K562 (cell line): ENCODE data around the gene TAF5L. TPM values are rescaled to one million over a fixed set of nuclear protein-coding genes. Genes with fewer than 3 reads are reported as not detected.

Source experiments
- EP400 ChIP-seq: fragments of 450-650 bp; IDR thresholded peaks from 2 replicates; pipeline ENCODE4 v1.6.1; 2017; ENCODE audit warnings: antibody characterized with exemption, mild to moderate bottlenecking, moderate library complexity
- HCFC1 ChIP-seq: IDR thresholded peaks from 2 replicates; pipeline ENCODE4 v1.6.1; 2012; ENCODE audit warnings: low read depth, low read length, improper control_type of control experiment
- HES1 ChIP-seq: fragments of 450-650 bp; IDR thresholded peaks from 2 replicates; pipeline ENCODE4 v1.6.1; 2016; ENCODE audit warnings: low read depth, mild to moderate bottlenecking, moderate library complexity
- HLTF ChIP-seq: fragments of 450-650 bp; IDR thresholded peaks from 2 replicates; pipeline ENCODE4 v1.6.1; 2016
- MAFK ChIP-seq: IDR thresholded peaks from 2 replicates; pipeline ENCODE4 v1.6.1; 2011; ENCODE audit warnings: low read length, improper control_type of control experiment
- NCOA1 ChIP-seq: fragments of 450-650 bp; IDR thresholded peaks from 2 replicates; pipeline ENCODE4 v1.6.1; 2016; ENCODE audit warnings: low read depth
- PHF21A ChIP-seq: fragments of 450-650 bp; IDR thresholded peaks from 2 replicates; pipeline ENCODE4 v1.6.1; 2017; ENCODE audit warnings: low read depth, borderline replicate concordance
- POLR3G ChIP-seq: IDR thresholded peaks from 2 replicates; pipeline ENCODE4 v1.6.1; 2011; ENCODE audit not compliant: insufficient read length, insufficient replicate concordance; ENCODE audit errors: extremely low read depth
- RNF2 ChIP-seq: sonication (generic); IDR thresholded peaks from 2 replicates; pipeline ENCODE4 v1.6.1; 2016
- SAFB ChIP-seq: fragments of 200-400 bp; formaldehyde crosslinking; IDR thresholded peaks from 2 replicates; pipeline ENCODE4 v1.6.1; 2017; ENCODE audit warnings: low read depth, low read length, borderline replicate concordance
- SMARCA4 ChIP-seq: fragments of 450-650 bp; IDR thresholded peaks from 2 replicates; pipeline ENCODE4 v1.6.1; 2016
- SRSF3 ChIP-seq: fragments of 200-400 bp; formaldehyde crosslinking; IDR thresholded peaks from 2 replicates; pipeline ENCODE4 v1.6.1; 2016; ENCODE audit warnings: mild to moderate bottlenecking, low read length, moderate library complexity; ENCODE audit not compliant: insufficient read depth
- VEZF1 ChIP-seq: fragments of 200-800 bp; sonication (Bioruptor generic); IDR thresholded peaks from 2 replicates; pipeline ENCODE4 v1.6.1; 2017; ENCODE audit warnings: missing genetic modification characterization, missing compliant biosample characterization
- XRCC4 ChIP-seq: IDR thresholded peaks from one replicate; pipeline ENCODE4 v1.6.1; 2011; ENCODE audit not compliant: insufficient read depth, insufficient read length; ENCODE audit errors: extremely low read depth
- ZBTB17 ChIP-seq: fragments of 450-650 bp; formaldehyde crosslinking; IDR thresholded peaks from 2 replicates; pipeline ENCODE4 v1.4.0; 2020; ENCODE audit warnings: mild to moderate bottlenecking
- ZBTB40 ChIP-seq, 2 experiments: fragments of 450-650 bp in 1 of 2; sonication (generic) in 1 of 2; formaldehyde crosslinking in 1 of 2; IDR thresholded peaks; 2 replicates each; pipeline versions ENCODE4 v1.7.1 to v1.9.0; 2016 to 2022; ENCODE audit warnings: inconsistent platforms in 1 of 2, mild to moderate bottlenecking in 1 of 2, missing genetic modification reagents in 1 of 2
- polyA plus RNA-seq, 8 experiments: library from polyadenylated mRNA; depleted of rRNA in 4 of 8; stranded (reverse) in 5 of 8; unstranded in 3 of 8; fragments of >200 nt; fragmentation: Nextera tagmentation in 2 of 8; fragmentation: Illumina TruSeq in 1 of 8; extraction: Ambion mirVana in 2 of 8; extraction: Trizol in 1 of 8; gene quantifications; 2 replicates each; pipeline versions ENCODE4 v1.2.1 to v1.2.3, GENCODE V29; 2011 to 2014; ENCODE audit warnings: inconsistent platforms in 1 of 8, missing spikeins in 1 of 8
- total RNA-seq, 7 experiments: library from RNA; depleted of rRNA in 6 of 7; stranded (reverse); fragments of >200 nt in 6 of 7; fragmentation: Illumina TruSeq in 2 of 7; extraction: Trizol in 2 of 7; gene quantifications; 2 replicates each; pipeline versions ENCODE4 v1.2.1 to v1.2.3, GENCODE V29; 2011 to 2021; ENCODE audit warnings: low replicate concordance in 1 of 7

Gene TAF5L
- total and polyA plus RNA-seq, 9 of the 15 experiments (the other 6 are each of a cell fraction or from before 2014, with no cell fraction given) = 2.2 to 34.2 (median 23.3) TPM

GRCh38 chr1:229625071-229625914 lies 629 bp downstream of the TAF5L start (continued):
- TF ChIP-seq ZBTB40 (IDR thresholded peaks at IDR 0.05) (peak; percentile 59), ZBTB40 (CRISPR knock-in tag; IDR thresholded peaks at IDR 0.05) (no peak), POLR3G (no peak), MAFK (no peak), SAFB (peak; percentile 57; the same call in 1 of the 2 replicates), SRSF3 (no peak), ZBTB17 (CRISPR knock-in tag) (peak; percentile 82; the same call in 1 of the 2 replicates), EP400 (peak; percentile 78), SMARCA4 (0 out of 2 replicates have a peak, but pooled peaks have one; percentile 48), VEZF1 (CRISPR knock-in tag) (no peak), HCFC1 (peak; percentile 36; the same call in 1 of the 2 replicates), HLTF (peak; percentile 63; the same call in 1 of the 2 replicates), NCOA1 (no peak), RNF2 (peak; percentile 31; the same call in 1 of the 2 replicates), XRCC4 (no peak), HES1 (no peak), PHF21A (0 out of 2 replicates have a peak, but pooled peaks have one; percentile 28)
